Femur (tissue), 1 donor: ENCODE data around the gene MRO.
A peak's percentile ranks its signal among the peaks of the same experiment; 100 is the strongest.

Source experiments
- DNase-seq: peaks from one replicate; pipeline ENCODE4 v3.0.0-alpha.2; 2017

Gene MRO

GRCh38 chr18:50832754-50833153 lies 12.9 kb upstream of the MRO start:
- DNase-seq: no peak

GRCh38 chr18:50830544-50830943 lies 10.7 kb upstream of the MRO start:
- DNase-seq: no peak

GRCh38 chr18:50829644-50830043 lies 9.8 kb upstream of the MRO start:
- DNase-seq: no peak

- DNase-seq: no peak
Measured at GRCh38 chr18:50826027-50826426, 6.2 kb upstream of the MRO start.

GRCh38 chr18:50825621-50826020 lies 5.8 kb upstream of the MRO start:
- no peak for DNase-seq

GRCh38 chr18:50822756-50823155 lies 2.9 kb upstream of the MRO start:
- DNase-seq: no peak

- no peak for DNase-seq
Measured at GRCh38 chr18:50820901-50821520, 1.2 kb upstream of the MRO start.

- peak; percentile 20 for DNase-seq
Measured at GRCh38 chr18:50819027-50819727, 639 bp downstream of the MRO start.

- DNase-seq: no peak
Measured at GRCh38 chr18:50816419-50817166, 3.2 kb downstream of the MRO start.

- no peak for DNase-seq
Measured at GRCh38 chr18:50814395-50814794, 5.4 kb downstream of the MRO start.

- no peak for DNase-seq
Measured at GRCh38 chr18:50813353-50813752, 6.5 kb downstream of the MRO start.

GRCh38 chr18:50812834-50813233 lies 7.0 kb downstream of the MRO start:
- no peak for DNase-seq

GRCh38 chr18:50807176-50807575 lies 12.6 kb downstream of the MRO start:
- no peak for DNase-seq

GRCh38 chr18:50806208-50806616 lies 13.6 kb downstream of the MRO start:
- DNase-seq: peak; percentile 34

GRCh38 chr18:50805732-50806131 lies 14.1 kb downstream of the MRO start:
- DNase-seq: no peak

GRCh38 chr18:50803592-50803991 lies 16.2 kb downstream of the MRO start:
- no peak for DNase-seq

- DNase-seq: no peak
Measured at GRCh38 chr18:50802141-50802540, 17.7 kb downstream of the MRO start.

- no peak for DNase-seq
Measured at GRCh38 chr18:50797142-50797541, 22.7 kb downstream of the MRO start.

- no peak for DNase-seq
Measured at GRCh38 chr18:50796495-50796894, 23.3 kb downstream of the MRO start.

- no peak for DNase-seq
Measured at GRCh38 chr18:50793641-50794565, 25.9 kb downstream of the MRO start.

- DNase-seq: no peak
Measured at GRCh38 chr18:50792885-50793284, 26.9 kb downstream of the MRO start.

- no peak for DNase-seq
Measured at GRCh38 chr18:50791599-50792438, 28.0 kb downstream of the MRO start.
